CD4-positive, alpha-beta T cell (primary cell): Measurements from ENCODE around the gene INSR. TPM values are rescaled to one million over a fixed set of nuclear protein-coding genes. Genes with fewer than 3 reads are reported as not detected.

Source experiments
- ATAC-seq: fragments of 200-7000 bp; cut with Tn5 transposase; one replicate; pipeline ENCODE4 v1.10.0; 2022; ENCODE audit warnings: mild to moderate bottlenecking; ENCODE audit not compliant: poor library complexity
- CTCF ChIA-PET: fragments of 350-600 bp; sonication (Branson Sonifier 250); formaldehyde crosslinking; loops from one replicate; lab custom pipeline; 2021; ENCODE audit warnings: antibody characterized with exemption, inconsistent platforms; lab: Charles Lee
- POLR2A ChIA-PET: fragments of 350-600 bp; sonication (Branson Sonifier 250); formaldehyde crosslinking; loops from one replicate; lab custom pipeline; 2021; ENCODE audit warnings: antibody characterized with exemption, inconsistent platforms; lab: Charles Lee
- DNase-seq, 14 experiments: peaks; one replicate each; pipeline ENCODE4 v3.0.0-alpha.2; 2013 to 2020; ENCODE audit warnings: mixed read lengths in 2 of 14
- H3K27ac ChIP-seq, 2 donors: one replicate each; pipeline versions ENCODE4 v1.5.1 to v1.7.0; 2013; ENCODE audit warnings: low read length in 2 of 2, low read depth in 1 of 2, mild to moderate bottlenecking in 1 of 2
- H3K27me3 ChIP-seq, 2 experiments: 1 replicate in 1 of 2; 2 replicates in 1 of 2; pipeline versions ENCODE4 v1.6.1 to v1.7.0; 2013; ENCODE audit warnings: low read length in 2 of 2, control low read depth in 1 of 2, mild to moderate bottlenecking in 1 of 2, moderate library complexity in 1 of 2; ENCODE audit not compliant: insufficient read depth in 2 of 2, control insufficient read depth in 1 of 2
- H3K36me3 ChIP-seq: one replicate; pipeline ENCODE4 v1.6.1; 2013; ENCODE audit warnings: low read length, control low read depth; ENCODE audit not compliant: insufficient read depth
- H3K4me1 ChIP-seq: one replicate; pipeline ENCODE4 v1.6.1; 2013; ENCODE audit warnings: low read length, control low read depth; ENCODE audit not compliant: insufficient read depth
- H3K4me3 ChIP-seq: one replicate; pipeline ENCODE4 v1.5.1; 2013; ENCODE audit warnings: mild to moderate bottlenecking, low read length, moderate library complexity
- H3K9me3 ChIP-seq, 2 experiments: 1 replicate in 1 of 2; 2 replicates in 1 of 2; pipeline versions ENCODE4 v1.6.1 to v1.7.0; 2013; ENCODE audit warnings: low read length in 2 of 2, mild to moderate bottlenecking in 2 of 2, control low read depth in 1 of 2, moderate library complexity in 1 of 2; ENCODE audit not compliant: control insufficient read depth in 1 of 2, insufficient read depth in 1 of 2
- H3K27ac Mint-ChIP-seq: one replicate; pipeline ENCODE4 v1.8.0; 2020; ENCODE audit warnings: mixed read lengths
- H3K27me3 Mint-ChIP-seq: one replicate; pipeline ENCODE4 v1.8.0; 2021; ENCODE audit warnings: mixed read lengths
- H3K36me3 Mint-ChIP-seq: one replicate; pipeline ENCODE4 v1.8.0; 2021; ENCODE audit warnings: low read depth, mixed read lengths
- H3K4me1 Mint-ChIP-seq: one replicate; pipeline ENCODE4 v1.8.0; 2021; ENCODE audit warnings: low read depth, mixed read lengths
- H3K4me3 Mint-ChIP-seq: one replicate; pipeline ENCODE4 v1.8.0; 2020; ENCODE audit warnings: mild to moderate bottlenecking, mixed read lengths
- H3K9me3 Mint-ChIP-seq: one replicate; pipeline ENCODE4 v1.8.0; 2020; ENCODE audit warnings: mixed read lengths
- CTCF ChIP-seq: fragments of 200-600 bp; IDR thresholded peaks from one replicate; pipeline ENCODE4 v1.8.0; 2022; ENCODE audit warnings: antibody characterized with exemption, mild to moderate bottlenecking
- intact Hi-C, 2 experiments: fragments of 100-400 bp; cut with DNase I in 1 of 2; cut with micrococcal nuclease in 1 of 2; formaldehyde crosslinking; loops; one replicate each; pipeline versions ENCODE4 v1.15.1 to v1.9.0; 2023 to 2025; cut with DNase I, micrococcal nuclease
- total RNA-seq, 174 experiments: library from RNA in 2 of 174; stranded (reverse) in 2 of 174; gene quantifications; one replicate each; pipeline ENCODE4 v1.2.3 and lab custom pipeline; 2021 to 2026

Gene INSR
- total RNA-seq, 2 experiments from 2014 or later, result 1.8 to 3.0 TPM

- TF ChIP-seq CTCF, result no peak
- intact Hi-C loops, result no loop called here
- Histone ChIP-seq H3K27ac (no peak overlapping the region), H3K4me1 (no peaks in the 10 kb centered on the region), H3K36me3 (no peaks in the 10 kb centered on the region), H3K4me3 (no peak overlapping the region), H3K9me3 (no peaks in the 10 kb centered on the region), H3K27me3 (no peaks in the 10 kb centered on the region)
- peaks cover 1% of the 10 kb centered on the region for H3K9me3 Mint-ChIP-seq
- H3K36me3 Mint-ChIP-seq, result peaks cover 7% of the 10 kb centered on the region
- CTCF ChIA-PET, result no interaction called here
- ATAC-seq (no peak), DNase-seq (no peak)
- POLR2A ChIA-PET, result no interaction called here
- H3K4me1 Mint-ChIP-seq, result no peaks in the 10 kb centered on the region
- no peak overlapping the region for H3K4me3 Mint-ChIP-seq
- H3K27me3 Mint-ChIP-seq, result no peaks in the 10 kb centered on the region
- no peak overlapping the region for H3K27ac Mint-ChIP-seq
Observed at GRCh38 chr19:7119582-7119981, 174.6 kb downstream of the INSR start.

- no peaks in the 10 kb centered on the region for H3K9me3 Mint-ChIP-seq
- intact Hi-C loops, result no loop called here
- ChIA-PET POLR2A (no interaction called here), CTCF (no interaction called here)
- ATAC-seq (no peak), DNase-seq (no peak)
- TF ChIP-seq CTCF, result no peak
- H3K27me3 Mint-ChIP-seq, result no peaks in the 10 kb centered on the region
- Histone ChIP-seq H3K9me3 (no peaks in the 10 kb centered on the region), H3K36me3 (no peaks in the 10 kb centered on the region), H3K4me1 (no peaks in the 10 kb centered on the region), H3K27me3 (no peaks in the 10 kb centered on the region), H3K4me3 (no peak overlapping the region), H3K27ac (no peak overlapping the region)
- H3K4me3 Mint-ChIP-seq, result no peak overlapping the region
- peaks cover 5% of the 10 kb centered on the region for H3K36me3 Mint-ChIP-seq
- H3K4me1 Mint-ChIP-seq, result no peaks in the 10 kb centered on the region
- H3K27ac Mint-ChIP-seq, result no peak overlapping the region
Observed at GRCh38 chr19:7117248-7117647, 177.0 kb downstream of the INSR start.

DNA sequence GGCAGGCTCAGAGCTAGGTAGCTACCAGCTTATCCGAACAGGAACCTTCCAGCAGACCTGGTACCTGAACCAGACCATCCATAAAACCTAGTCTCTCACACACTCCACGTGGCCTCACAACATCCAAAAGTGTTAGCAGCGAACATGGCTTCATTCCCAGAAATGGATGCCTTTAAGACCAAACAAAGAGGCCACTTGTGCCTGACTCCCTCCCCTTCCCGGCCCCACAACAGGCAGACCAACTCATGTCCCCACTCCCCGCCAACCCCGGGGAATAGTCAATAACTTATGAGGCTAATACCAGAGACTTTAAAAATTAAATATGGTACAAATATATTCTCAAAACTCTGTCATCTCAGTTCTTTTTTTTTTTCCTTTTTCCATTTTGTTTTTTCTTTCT lies 178.5 kb downstream of the INSR start:
- Mint-ChIP-seq H3K36me3 (peaks cover 5% of the 10 kb centered on the region), H3K9me3 (no peaks in the 10 kb centered on the region), H3K4me3 (no peak overlapping the region), H3K4me1 (no peaks in the 10 kb centered on the region), H3K27me3 (no peaks in the 10 kb centered on the region), H3K27ac (no peak overlapping the region)
- ChIA-PET POLR2A (no interaction called here), CTCF (no interaction called here)
- ATAC-seq (no peak), DNase-seq (no peak)
- no peak for TF ChIP-seq CTCF
- Histone ChIP-seq H3K27me3 (no peaks in the 10 kb centered on the region), H3K9me3 (peaks cover 0 to 3% of the 10 kb centered on the region in 2 experiments), H3K36me3 (no peaks in the 10 kb centered on the region), H3K4me3 (no peak overlapping the region), H3K27ac (no peak overlapping the region), H3K4me1 (no peaks in the 10 kb centered on the region)
- intact Hi-C loops, result no loop called here
